DMS114 treated with DMSO at 0.1 percent for 48 hours (cell line): Measurements from ENCODE around the gene FOXP1.

Source experiments
- DNase-seq: peaks from one replicate; lab custom pipeline; 2025; ENCODE audit not compliant: unreplicated experiment; lab: John Stamatoyannopoulos, UW

Gene FOXP1

GRCh38 chr3:71070497-71071463 is 512.7 kb downstream of the FOXP1 start:
- no peak for DNase-seq

- DNase-seq: peak; percentile 5
These were observed 513.7 kb downstream of the FOXP1 start for GRCh38 chr3:71069797-71070196.

DNA sequence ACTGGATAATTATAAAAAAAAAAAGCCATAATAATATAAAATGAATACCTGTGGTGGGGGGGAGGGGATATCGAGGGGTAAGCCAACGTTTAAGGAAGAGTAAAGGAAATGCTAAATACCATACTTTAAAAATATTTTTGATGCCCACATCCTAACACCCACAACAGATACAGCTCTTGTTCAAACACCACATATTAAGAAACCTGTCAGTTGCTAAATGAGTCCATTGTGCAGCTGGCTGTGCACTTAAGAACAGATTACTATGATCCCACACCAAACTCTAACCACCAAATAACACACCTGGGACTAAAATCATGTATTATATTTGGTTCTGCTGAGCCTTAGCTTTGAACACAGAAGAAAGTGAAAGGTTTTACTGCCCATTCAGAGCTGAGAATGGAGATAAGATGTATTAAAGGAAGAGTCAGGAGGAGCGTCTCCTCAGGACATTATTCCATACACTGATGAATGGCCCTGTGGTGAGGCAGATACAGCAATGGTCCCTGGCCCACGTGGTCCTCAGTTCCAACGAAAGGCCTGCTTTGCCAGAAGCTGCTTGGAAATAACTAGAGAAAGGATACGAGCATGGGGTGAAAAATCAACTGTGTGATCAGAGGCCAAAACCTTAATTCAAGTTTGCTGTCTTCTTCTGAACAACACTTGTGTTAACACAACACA is 515.4 kb downstream of the FOXP1 start:
- no peak for DNase-seq

- no peak for DNase-seq
These were observed 516.7 kb downstream of the FOXP1 start for GRCh38 chr3:71066849-71067261.

DNA sequence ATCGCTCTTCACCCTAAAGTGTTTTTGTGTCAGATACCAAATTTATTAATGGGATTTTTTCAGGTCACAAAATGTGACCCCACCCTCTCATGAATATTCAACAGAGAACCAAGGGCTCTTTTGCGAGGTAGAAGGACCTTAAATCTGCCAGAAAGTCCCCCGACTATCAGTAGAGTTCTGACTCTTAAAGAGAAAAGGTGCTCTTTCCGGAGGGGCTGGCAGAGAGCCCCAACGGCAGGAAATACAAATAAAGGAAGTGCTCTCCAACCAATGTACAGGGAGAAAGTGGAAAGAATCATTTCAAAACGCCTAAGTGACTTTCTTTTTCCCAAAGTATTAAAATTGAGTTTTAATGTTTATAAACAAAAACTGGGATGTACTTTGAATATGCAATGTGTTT is 517.2 kb downstream of the FOXP1 start:
- DNase-seq: no peak

GRCh38 chr3:71065764-71066013 is 517.8 kb downstream of the FOXP1 start:
- DNase-seq: no peak

DNA sequence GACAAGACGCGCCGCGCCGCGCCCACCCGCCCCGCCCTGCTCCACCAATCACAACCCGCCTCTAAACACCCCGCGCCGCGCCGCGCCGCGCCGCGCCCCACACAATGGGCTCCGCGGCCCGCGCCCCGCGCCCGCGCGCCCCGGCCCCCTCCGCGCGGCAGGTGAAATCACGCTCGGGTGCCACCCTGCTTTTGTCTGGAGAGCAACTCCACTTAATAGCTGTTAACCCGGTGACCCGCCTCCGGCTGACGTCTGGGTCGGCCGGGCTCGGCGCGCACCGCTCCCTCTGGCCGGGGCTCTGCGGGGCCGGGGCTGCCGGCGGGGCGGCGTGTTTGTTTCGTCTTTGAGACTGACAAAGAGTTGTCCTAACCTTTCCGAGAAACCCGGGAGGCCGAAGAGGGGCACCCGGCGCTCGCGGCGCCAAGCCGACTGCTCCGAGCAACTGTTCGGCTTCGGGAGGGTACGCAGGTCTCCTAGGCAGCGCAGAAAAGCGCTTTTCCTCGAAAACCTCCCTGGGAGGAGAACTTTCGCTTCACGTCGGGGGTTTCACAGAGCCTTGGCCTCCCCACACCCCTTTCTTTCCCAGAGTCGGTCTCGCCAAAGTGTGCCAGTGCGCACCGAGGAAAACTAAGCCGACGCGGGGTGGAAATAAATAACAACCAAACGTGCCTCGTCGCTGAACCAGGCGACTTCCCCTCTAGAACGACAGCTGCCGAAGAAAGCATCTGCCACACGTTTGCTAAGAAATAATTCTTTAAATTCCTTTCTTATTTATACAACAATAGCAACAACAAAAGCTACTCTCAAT is 518.4 kb downstream of the FOXP1 start:
- DNase-seq: no peak

DNA sequence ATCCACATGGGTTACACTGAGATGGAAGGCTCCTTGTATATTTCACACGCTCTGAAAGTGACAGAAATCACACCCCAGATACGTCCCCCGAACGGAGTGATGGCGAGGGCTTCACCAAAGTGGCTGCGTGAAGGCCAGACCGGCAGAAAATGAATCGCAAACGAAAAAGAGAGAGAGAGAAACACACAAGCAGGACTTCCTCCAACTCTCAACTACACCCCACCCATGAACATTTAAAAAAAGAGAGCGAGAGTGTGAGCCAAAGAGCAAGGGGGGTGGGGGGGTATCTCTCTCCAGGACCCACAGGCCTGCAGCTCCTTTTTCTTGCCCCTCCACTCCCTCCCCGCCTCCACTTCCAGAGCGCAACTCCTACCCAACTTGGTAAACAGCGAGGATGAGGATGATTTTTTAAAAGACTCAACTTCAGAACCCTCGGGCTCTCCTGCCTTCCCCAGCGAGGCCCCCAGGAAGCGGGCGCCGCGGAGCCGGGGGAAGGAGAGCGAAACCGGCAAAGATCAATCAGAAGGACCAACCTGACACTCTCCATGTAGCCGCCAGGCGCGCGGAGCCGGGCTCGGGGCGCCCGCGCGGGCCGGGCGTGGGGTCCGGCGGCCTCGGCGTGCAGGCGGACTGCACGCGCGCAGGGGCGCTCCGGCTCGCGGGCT is 519.1 kb downstream of the FOXP1 start:
- DNase-seq: peak; percentile 1

DNA sequence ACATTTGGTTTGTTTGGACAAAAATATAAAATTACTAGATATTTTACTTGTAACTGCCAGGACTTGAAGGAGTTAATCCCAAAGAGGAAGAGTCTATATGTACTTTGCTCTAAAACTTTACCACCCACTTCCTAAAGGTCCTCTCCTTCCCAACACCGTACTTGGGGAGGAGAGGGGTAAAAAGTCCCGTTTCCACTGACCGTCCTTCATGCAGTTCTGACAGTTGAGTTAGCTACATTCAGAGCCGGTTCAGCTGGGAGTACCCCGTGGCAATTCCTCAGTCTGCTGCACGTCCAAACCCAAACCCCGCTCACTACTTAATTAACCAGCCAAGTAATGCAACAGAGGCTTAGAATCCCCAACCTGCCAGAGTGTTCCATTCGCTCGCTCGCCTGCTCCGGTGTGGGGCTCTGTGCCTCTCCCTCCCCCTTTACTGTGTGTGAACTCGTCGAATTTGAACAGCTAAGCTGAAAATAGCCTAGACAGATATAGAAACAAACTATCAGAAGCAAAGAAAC is 519.7 kb downstream of the FOXP1 start:
- no peak for DNase-seq

- no peak for DNase-seq
These were observed 520.4 kb downstream of the FOXP1 start for GRCh38 chr3:71062952-71063772.

GRCh38 chr3:71062037-71062932 is 521.2 kb downstream of the FOXP1 start:
- no peak for DNase-seq

DNA sequence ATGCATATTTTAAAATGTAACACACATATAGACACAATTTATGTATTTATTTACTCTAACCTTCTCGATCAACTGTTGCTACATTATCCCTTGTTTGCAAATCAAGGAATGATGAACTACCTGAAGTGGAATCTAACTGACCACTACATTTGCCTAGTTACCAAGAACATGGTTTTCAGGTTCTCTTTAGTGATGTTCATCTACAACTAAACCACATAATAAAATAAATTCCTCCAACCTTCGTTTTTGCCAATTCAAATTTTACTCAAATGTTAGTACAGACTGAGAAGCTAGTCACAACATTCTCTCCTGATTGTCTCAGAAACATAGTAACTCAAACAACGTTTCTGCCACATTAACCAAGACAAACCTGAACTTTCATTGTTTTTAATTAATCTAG is 521.9 kb downstream of the FOXP1 start:
- no peak for DNase-seq

DNA sequence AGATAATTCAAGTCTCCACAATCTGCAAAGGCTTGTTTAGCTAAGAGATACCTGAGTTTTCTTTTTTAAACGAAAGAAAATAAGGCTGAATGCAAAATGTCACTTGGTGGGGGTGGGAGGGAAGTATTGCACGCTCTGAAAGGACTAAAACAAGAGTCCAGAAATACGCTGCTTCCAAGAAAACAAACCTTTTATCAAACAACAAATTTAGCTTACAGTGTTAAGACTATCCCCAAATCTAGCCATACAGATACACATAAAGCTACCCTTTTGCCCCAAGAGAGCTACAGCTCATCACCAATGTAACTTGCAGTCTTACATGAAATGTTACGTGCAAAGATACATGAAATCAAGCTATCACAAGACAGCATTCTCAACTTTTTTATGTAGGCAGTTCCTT is 522.5 kb downstream of the FOXP1 start:
- no peak for DNase-seq

DNA sequence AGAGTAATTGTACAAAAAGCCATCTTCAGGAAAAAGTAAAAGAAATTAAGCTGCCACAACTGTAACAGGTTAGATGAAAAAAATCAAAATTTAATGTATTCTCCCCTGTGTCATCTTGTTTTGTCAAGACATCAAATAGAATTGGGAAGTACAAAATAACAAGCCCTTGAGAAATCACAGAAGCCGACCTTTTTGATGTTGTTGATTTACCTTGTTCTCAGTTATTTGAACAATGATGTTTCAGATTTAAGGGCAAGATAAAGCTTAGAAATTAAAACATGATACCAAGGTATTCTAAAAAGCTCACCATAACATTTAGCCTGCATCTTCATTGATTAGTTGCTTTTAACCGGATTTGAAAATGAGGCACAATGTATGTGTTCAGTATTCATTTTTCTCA is 523.0 kb downstream of the FOXP1 start:
- DNase-seq: no peak

DNA sequence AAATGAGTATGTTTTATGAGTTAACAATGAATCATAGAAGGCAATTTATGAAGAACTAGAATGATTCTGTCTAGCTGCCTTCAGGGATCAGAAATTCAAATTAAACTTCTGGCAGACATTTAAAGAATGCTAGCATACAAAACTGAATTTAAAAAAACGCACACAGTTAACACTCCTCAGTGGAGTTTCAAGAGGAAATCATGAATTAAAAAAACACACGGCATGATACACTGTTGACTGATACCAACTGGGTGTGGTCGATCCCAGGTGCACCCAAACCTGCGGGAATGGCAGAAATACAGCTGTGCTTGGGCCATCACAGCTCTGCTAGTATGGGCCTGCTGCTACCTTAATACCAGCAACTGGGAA is 526.0 kb downstream of the FOXP1 start:
- no peak for DNase-seq

- no peak for DNase-seq
These were observed 527.2 kb downstream of the FOXP1 start for GRCh38 chr3:71056327-71056726.

DNA sequence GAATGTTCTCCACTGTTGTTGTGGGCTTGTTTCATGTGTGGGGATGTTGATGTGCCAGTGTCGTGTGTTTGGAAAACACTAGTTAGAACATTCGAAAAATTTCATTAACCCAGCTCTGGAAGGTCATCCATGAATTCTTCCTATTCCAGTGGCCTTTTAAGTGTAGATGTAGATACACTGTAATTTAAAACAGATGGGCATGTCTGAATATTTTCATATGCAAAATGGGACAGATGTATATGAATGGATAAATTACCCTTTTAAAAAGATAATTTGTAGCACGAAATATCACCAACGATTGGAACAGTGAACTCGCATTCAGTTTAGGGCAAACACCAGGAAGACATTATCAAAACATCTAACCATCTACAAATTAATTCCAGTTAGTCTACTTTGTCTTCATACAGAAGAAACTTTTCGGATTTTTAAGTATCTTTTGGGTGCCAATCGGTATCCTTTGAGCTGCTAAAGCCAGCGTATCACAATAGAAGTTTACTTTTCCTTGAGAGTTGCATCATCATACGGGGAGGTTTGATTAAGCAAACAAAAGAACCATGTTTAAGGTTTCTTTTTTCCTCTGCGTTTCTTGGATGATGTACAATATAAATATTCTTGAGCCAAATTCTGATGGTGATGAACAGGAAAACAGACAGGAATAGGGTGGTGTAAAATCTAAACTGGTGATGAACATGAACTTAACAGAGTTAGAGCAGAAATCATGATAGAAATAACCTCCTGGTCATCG is 528.1 kb downstream of the FOXP1 start:
- no peak for DNase-seq

GRCh38 chr3:71054312-71054711 is 529.2 kb downstream of the FOXP1 start:
- no peak for DNase-seq

- no peak for DNase-seq
These were observed 530.0 kb downstream of the FOXP1 start for GRCh38 chr3:71053495-71053894.
